Esophagus squamous epithelium (tissue), 5 donors: ENCODE measurements around the gene TMEM8B. TPM values are rescaled to one million over a fixed set of nuclear protein-coding genes. Genes with fewer than 3 reads are reported as not detected.

ENCODE experiments used
- DNase-seq: peaks from one replicate; lab custom pipeline; 2025; lab: John Stamatoyannopoulos, UW
- H3K27ac ChIP-seq, 4 donors: fragments of 200-600 bp; sonication (generic); one replicate each; pipeline ENCODE4 v1.5.1; 2016 to 2019; ENCODE audit warnings: mild to moderate bottlenecking in 1 of 4
- H3K27me3 ChIP-seq, 4 donors: fragments of 200-600 bp; sonication (generic); 1 replicate in 3 of 4; 2 replicates in 1 of 4; pipeline versions ENCODE4 v1.5.1 to v1.6.0; 2017 to 2021; ENCODE audit warnings: antibody characterized with exemption in 1 of 4
- H3K36me3 ChIP-seq, 3 donors: fragments of 200-600 bp; sonication (generic); one replicate each; pipeline ENCODE4 v1.5.1; 2016 to 2019
- H3K4me1 ChIP-seq, 3 donors: fragments of 200-600 bp; sonication (generic); one replicate each; pipeline ENCODE4 v1.5.1; 2017 to 2019
- H3K4me3 ChIP-seq, 4 donors: fragments of 200-600 bp; sonication (generic); 1 replicate in 3 of 4; 2 replicates in 1 of 4; pipeline ENCODE4 v1.5.1; 2016 to 2019; ENCODE audit warnings: mild to moderate bottlenecking in 2 of 4, moderate library complexity in 1 of 4
- H3K9me3 ChIP-seq, 3 donors: fragments of 200-600 bp; sonication (generic); one replicate each; pipeline ENCODE4 v1.5.1; 2016 to 2019
- POLR2A ChIP-seq, 4 donors: fragments of 450-650 bp; IDR thresholded peaks; one replicate each; pipeline ENCODE4 v1.6.1; 2017; ENCODE audit warnings: antibody characterized with exemption in 4 of 4, mild to moderate bottlenecking in 4 of 4, moderate library complexity in 3 of 4
- WGBS, 2 donors: methylation state at CpG; one replicate each; pipeline ENCODE4 v1.1.5; 2018; 5-methylcytosine and 5-hydroxymethylcytosine counted together
- intact Hi-C: fragments of 100-400 bp; cut with DNase I; formaldehyde crosslinking; loops from one replicate; pipeline ENCODE4 v1.15.0; 2022
- total RNA-seq, 4 donors: library from RNA; depleted of rRNA; stranded (reverse); fragments of >200 nt; gene quantifications; one replicate each; pipeline ENCODE4 v1.1.0, GENCODE V29; 2016
- TF ChIP-seq, protein P1 (sequence below), 6 experiments: fragments of 450-650 bp in 4 of 6; fragments of 200-600 bp in 2 of 6; sonication (generic) in 2 of 6; IDR thresholded peaks; one replicate each; pipeline ENCODE4 v1.5.1; 2016 to 2019; ENCODE audit warnings: antibody characterized with exemption in 6 of 6, mild to moderate bottlenecking in 4 of 6, moderate library complexity in 4 of 6
- donor health status: DM: yes; HTN: yes; CAD: no.

Gene TMEM8B
- total RNA-seq, 4 donors from 2014 or later = 0.35 to 4.8 (median 1.4) TPM

DNA sequence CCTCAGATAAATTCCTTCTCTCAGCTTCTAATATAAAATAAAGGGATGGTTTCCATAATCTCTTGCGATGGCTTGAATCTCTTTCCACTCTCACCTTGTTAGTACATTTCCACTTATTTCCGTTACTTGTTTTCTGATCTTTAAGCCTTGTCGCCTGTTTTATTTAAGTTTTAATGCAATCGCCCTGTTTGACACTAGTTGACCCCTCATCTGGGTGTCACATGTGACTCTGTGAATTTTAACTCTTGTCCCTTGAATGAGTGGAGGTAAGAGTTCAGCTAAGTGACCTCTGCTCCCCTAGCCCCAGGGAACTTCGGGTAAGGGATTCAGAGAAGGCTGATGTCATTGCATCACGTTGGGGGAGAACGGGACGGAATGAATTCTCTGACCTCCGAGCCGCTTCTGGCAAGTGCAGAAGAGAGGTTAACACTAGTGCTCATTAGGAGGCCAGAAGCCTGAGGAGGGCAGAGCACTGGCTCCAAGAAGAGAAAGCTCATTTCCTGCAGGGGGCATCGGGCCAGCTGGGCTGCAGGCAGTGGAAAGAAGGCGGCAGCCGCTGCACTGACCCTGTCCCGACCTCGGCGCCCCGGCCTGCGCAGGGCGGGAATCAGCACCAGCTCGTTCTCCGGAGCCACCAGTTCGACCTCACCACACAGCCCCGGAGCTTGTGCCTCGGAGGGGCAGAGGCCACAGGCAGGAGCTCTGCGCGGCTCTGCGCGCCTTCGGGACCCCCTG lies 14.8 kb upstream of the TMEM8B start:
- H3K4me3 ChIP-seq = peak overlapping the region; percentile 78 to 94 (median 92)
- intact Hi-C loops = no loop called here
- peaks cover 11 to 49% (median 28%) of the 10 kb centered on the region in 3 donors for H3K4me1 ChIP-seq
- H3K36me3 ChIP-seq = peaks cover 0 to 9% (median 0%) of the 10 kb centered on the region in 3 donors
- H3K27ac ChIP-seq = peak overlapping the region; percentile 92 to 99 (median 98)
- no peaks in the 10 kb centered on the region for H3K9me3 ChIP-seq
- no peaks in the 10 kb centered on the region for H3K27me3 ChIP-seq
- 44 to 56% methylated on average over 4 to 5 of the region's 29 CpGs for WGBS, 2 donors
- DNase-seq = no peak
- no peak for TF ChIP-seq POLR2A (IDR thresholded peaks at IDR 0.05)
- TF ChIP-seq, protein P1, sequence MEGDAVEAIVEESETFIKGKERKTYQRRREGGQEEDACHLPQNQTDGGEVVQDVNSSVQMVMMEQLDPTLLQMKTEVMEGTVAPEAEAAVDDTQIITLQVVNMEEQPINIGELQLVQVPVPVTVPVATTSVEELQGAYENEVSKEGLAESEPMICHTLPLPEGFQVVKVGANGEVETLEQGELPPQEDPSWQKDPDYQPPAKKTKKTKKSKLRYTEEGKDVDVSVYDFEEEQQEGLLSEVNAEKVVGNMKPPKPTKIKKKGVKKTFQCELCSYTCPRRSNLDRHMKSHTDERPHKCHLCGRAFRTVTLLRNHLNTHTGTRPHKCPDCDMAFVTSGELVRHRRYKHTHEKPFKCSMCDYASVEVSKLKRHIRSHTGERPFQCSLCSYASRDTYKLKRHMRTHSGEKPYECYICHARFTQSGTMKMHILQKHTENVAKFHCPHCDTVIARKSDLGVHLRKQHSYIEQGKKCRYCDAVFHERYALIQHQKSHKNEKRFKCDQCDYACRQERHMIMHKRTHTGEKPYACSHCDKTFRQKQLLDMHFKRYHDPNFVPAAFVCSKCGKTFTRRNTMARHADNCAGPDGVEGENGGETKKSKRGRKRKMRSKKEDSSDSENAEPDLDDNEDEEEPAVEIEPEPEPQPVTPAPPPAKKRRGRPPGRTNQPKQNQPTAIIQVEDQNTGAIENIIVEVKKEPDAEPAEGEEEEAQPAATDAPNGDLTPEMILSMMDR (IDR thresholded peaks at IDR 0.05) = peak in 5 of 6 experiments; percentile 11 to 30 (median 24)

DNA sequence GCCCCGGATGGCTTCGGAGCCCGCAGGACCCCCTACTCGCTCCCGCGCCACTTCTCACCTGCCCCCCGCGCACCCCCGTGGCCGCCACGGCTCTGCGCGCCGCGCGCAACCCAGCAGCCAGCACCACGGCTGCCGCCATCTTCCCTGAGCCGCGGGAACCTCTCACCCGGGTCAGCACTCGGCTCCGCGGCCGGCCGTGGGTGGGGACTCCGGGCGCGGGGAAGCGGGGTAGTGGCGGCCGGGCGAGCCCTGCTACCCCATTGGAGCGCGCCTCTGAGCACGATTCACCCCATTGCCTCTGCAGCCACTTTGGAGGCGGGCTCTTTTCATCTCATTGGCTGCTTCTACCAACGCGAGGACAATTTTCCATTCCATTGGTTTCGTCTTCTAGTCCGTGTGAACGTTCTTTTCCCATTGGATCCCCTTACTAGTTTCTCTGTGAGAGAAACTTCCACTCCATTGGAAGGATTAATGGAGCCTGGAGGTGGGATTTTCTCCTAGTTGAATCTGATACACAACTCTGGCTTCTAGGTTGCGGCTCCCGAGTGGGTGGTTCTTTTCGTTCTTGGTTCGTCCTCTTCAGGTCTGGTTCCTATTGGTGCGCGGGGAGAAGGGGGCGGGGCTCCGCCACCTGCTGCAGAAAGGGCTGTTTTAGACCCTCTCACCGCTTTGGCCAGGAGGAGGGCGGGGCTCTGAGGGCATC lies 14.0 kb upstream of the TMEM8B start, which contains the start of gene HINT2:
HINT2 (minus strand) TSS at position 202 of the 703 bp plus-strand sequence; CDS start at position 139, 63 bp downstream.
- WGBS, 2 donors = 0% methylated on average over 10 to 15 of the region's 52 CpGs
- Histone ChIP-seq H3K4me3 (peak within 1 kb of the TSS; percentile 78 to 94 (median 92)), H3K36me3 (peaks cover 0 to 2% (median 0%) of the 10 kb centered on the region in 3 donors), H3K4me1 (peaks cover 11 to 49% (median 28%) of the 10 kb centered on the region in 3 donors), H3K27ac (peak within 1 kb of the TSS; percentile 92 to 99 (median 98)), H3K27me3 (no peaks in the 10 kb centered on the region), H3K9me3 (no peaks in the 10 kb centered on the region)
- intact Hi-C loops = no loop called here
- DNase-seq = peak; percentile 86
- TF ChIP-seq, protein P1 (IDR thresholded peaks at IDR 0.05) = peak in 1 of 6 experiments; percentile 5
- TF ChIP-seq POLR2A (IDR thresholded peaks at IDR 0.05) = peak in 3 of 4 donors; percentile 32 to 96 (median 93)

DNA sequence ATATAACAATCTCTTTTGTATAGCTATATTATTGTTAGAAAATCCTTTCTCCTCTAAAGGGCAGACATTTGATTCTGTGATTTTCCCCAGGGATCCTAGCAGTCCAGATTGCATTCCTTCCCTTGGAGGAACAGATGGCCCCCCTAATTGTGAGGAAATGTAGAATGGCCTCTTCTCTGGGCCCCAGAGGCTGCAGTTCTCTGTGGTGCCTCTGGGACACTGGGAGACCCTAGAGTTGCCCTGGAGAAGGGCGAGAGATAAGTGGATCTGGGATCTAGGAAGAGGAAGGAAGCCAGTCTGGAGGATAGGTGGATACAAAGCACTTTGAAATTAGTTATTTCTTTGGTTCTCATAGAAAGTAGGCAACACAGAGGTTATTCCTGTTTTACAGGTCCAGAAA lies 12.3 kb upstream of the TMEM8B start:
- no peak overlapping the region for H3K27ac ChIP-seq
- no peaks in the 10 kb centered on the region for H3K36me3 ChIP-seq
- WGBS, 2 donors = 77% methylated on average over 1 of the region's 1 CpG; no CpG with 5 or more reads in 1 of the 2 donors
- no peaks in the 10 kb centered on the region for H3K27me3 ChIP-seq
- no peak overlapping the region for H3K4me3 ChIP-seq
- peaks cover 9 to 42% (median 21%) of the 10 kb centered on the region in 3 donors for H3K4me1 ChIP-seq
- no peak for TF ChIP-seq POLR2A (IDR thresholded peaks at IDR 0.05)
- TF ChIP-seq, protein P1 (IDR thresholded peaks at IDR 0.05) = no peak
- no peaks in the 10 kb centered on the region for H3K9me3 ChIP-seq
- DNase-seq = no peak
- intact Hi-C loops = no loop called here

DNA sequence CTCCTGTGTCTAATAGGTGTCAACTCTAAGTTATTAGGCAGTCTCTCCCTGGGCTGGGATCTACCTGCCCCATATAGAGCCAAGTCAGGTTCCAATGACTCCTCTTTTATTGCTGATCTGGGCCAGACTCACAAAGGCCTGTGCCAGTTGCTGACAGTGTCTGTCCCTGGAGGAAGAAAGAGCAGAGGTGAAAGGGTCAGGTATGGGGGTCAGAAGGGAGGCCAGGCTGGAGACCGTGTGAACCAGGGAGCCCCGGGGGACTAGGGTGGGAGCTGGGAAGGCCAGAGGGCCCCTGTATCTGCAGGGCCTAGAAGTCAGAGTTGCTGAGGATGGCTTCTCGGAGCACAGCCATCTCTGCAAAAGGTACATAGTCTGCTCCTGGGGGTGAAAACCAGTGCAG lies 10.7 kb upstream of the TMEM8B start:
- intact Hi-C loops = no loop called here
- 83 to 92% methylated on average over 3 of the region's 3 CpGs for WGBS, 2 donors
- Histone ChIP-seq H3K27me3 (no peaks in the 10 kb centered on the region), H3K4me1 (peaks cover 7 to 25% (median 10%) of the 10 kb centered on the region in 3 donors), H3K27ac (no peak overlapping the region), H3K36me3 (no peaks in the 10 kb centered on the region), H3K4me3 (no peak overlapping the region), H3K9me3 (no peaks in the 10 kb centered on the region)
- DNase-seq = no peak
- TF ChIP-seq, protein P1 (IDR thresholded peaks at IDR 0.05) = no peak
- TF ChIP-seq POLR2A (IDR thresholded peaks at IDR 0.05) = no peak

DNA sequence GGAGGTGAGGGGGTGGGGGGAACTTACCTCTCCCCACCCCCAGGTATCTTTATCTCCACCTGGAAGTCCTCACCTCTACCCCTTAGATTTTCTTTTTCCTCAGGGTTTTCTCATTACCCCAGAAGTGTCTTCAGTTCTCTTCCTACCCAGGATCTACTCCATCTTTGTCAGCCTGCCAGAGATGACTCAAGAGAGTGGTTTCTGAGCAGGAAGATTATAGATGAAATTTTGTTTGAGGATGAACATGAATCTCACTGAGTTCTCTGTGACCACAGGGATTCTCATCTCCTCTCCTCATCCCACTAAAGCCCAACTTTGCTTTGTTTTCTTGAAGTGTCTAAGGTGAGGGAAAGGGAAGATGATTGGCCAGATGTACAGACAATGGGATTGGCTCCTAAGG lies 9.0 kb upstream of the TMEM8B start:
- Histone ChIP-seq H3K27ac (no peak overlapping the region), H3K9me3 (no peaks in the 10 kb centered on the region), H3K4me1 (peaks cover 0 to 21% (median 0%) of the 10 kb centered on the region in 3 donors), H3K4me3 (no peak overlapping the region), H3K27me3 (no peaks in the 10 kb centered on the region), H3K36me3 (no peaks in the 10 kb centered on the region)
- DNase-seq = no peak
- intact Hi-C loops = no loop called here
- TF ChIP-seq, protein P1 (IDR thresholded peaks at IDR 0.05) = no peak
